Suprapubic skin (tissue), 4 donors: ENCODE results near the gene B4GALT5. TPM values are rescaled to one million over a fixed set of nuclear protein-coding genes. Genes with fewer than 3 reads are reported as not detected.

Source experiments
- DNase-seq, 2 donors: peaks; one replicate each; pipeline ENCODE4 v3.0.0-alpha.2; 2019; ENCODE audit warnings: low spot score in 2 of 2
- H3K27ac ChIP-seq: fragments of 200-600 bp; sonication (generic); one replicate; pipeline ENCODE4 v1.5.1; 2019
- H3K27me3 ChIP-seq: fragments of 200-600 bp; sonication (generic); one replicate; pipeline ENCODE4 v1.5.1; 2019
- H3K36me3 ChIP-seq: fragments of 200-600 bp; sonication (generic); one replicate; pipeline ENCODE4 v1.5.1; 2019
- H3K4me1 ChIP-seq: fragments of 200-600 bp; sonication (generic); one replicate; pipeline ENCODE4 v1.5.1; 2019
- H3K4me3 ChIP-seq: fragments of 200-600 bp; sonication (generic); one replicate; pipeline ENCODE4 v1.5.1; 2019; ENCODE audit warnings: mild to moderate bottlenecking
- H3K9me3 ChIP-seq: fragments of 200-600 bp; sonication (generic); one replicate; pipeline ENCODE4 v1.5.1; 2019
- EP300 ChIP-seq: sonication (generic); formaldehyde crosslinking; IDR thresholded peaks from one replicate; pipeline ENCODE4 v1.6.1; 2017; ENCODE audit warnings: antibody characterized with exemption
- POLR2A ChIP-seq, 2 donors: fragments of 450-650 bp; IDR thresholded peaks; one replicate each; pipeline ENCODE4 v1.6.1; 2017; ENCODE audit warnings: antibody characterized with exemption in 2 of 2, mild to moderate bottlenecking in 2 of 2, moderate library complexity in 2 of 2
- POLR2AphosphoS5 ChIP-seq, 3 donors: sonication (generic); formaldehyde crosslinking; IDR thresholded peaks; one replicate each; pipeline ENCODE4 v1.6.1; 2017; ENCODE audit warnings: antibody characterized with exemption in 3 of 3
- WGBS: methylation state at CpG from one replicate; pipeline ENCODE4 v1.1.5; 2018; 5-methylcytosine and 5-hydroxymethylcytosine counted together
- total RNA-seq, 4 donors: library from RNA; depleted of rRNA; stranded (reverse); fragments of >200 nt; gene quantifications; one replicate each; pipeline ENCODE4 v1.1.0, GENCODE V29; 2016
- TF ChIP-seq, protein P1 (sequence below), 2 donors: fragments of 200-600 bp in 1 of 2; fragments of 450-650 bp in 1 of 2; sonication (generic) in 1 of 2; IDR thresholded peaks; one replicate each; pipeline ENCODE4 v1.5.1; 2016 to 2019; ENCODE audit warnings: antibody characterized with exemption in 2 of 2, mild to moderate bottlenecking in 1 of 2, moderate library complexity in 1 of 2

Gene B4GALT5
- total RNA-seq, 4 donors from 2014 or later: 8.8 to 12.7 (median 10.1) TPM

DNA sequence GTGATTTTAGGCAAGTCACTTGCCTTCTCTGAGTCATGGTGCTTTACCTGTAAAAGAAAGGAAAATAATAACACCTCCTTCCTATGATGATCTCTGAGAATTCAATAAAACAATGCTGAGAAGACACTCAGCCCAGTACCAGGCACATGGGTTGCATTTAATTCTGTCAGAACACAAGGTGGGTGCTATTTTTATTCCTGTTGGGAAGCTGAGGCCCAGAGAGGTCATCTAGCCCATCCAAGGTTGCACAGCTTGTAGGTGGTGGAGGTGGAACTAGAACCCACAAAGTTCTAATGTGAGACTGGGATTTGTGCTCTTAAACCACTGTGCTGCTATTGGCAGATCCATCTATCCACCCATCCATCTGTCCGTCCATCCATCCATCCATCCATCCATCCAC is 106.1 kb downstream of the B4GALT5 start:
- Histone ChIP-seq H3K27ac (no peak overlapping the region), H3K4me3 (no peak overlapping the region), H3K36me3 (no peaks in the 10 kb centered on the region), H3K9me3 (no peaks in the 10 kb centered on the region), H3K27me3 (peaks cover 17% of the 10 kb centered on the region), H3K4me1 (peaks cover 30% of the 10 kb centered on the region)
- TF ChIP-seq EP300 (no peak), POLR2A (IDR thresholded peaks at IDR 0.05) (no peak), POLR2AphosphoS5 (IDR thresholded peaks at IDR 0.05) (no peak)
- TF ChIP-seq, protein P1, sequence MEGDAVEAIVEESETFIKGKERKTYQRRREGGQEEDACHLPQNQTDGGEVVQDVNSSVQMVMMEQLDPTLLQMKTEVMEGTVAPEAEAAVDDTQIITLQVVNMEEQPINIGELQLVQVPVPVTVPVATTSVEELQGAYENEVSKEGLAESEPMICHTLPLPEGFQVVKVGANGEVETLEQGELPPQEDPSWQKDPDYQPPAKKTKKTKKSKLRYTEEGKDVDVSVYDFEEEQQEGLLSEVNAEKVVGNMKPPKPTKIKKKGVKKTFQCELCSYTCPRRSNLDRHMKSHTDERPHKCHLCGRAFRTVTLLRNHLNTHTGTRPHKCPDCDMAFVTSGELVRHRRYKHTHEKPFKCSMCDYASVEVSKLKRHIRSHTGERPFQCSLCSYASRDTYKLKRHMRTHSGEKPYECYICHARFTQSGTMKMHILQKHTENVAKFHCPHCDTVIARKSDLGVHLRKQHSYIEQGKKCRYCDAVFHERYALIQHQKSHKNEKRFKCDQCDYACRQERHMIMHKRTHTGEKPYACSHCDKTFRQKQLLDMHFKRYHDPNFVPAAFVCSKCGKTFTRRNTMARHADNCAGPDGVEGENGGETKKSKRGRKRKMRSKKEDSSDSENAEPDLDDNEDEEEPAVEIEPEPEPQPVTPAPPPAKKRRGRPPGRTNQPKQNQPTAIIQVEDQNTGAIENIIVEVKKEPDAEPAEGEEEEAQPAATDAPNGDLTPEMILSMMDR (IDR thresholded peaks at IDR 0.05): no peak
- DNase-seq: no peak
- 96% methylated on average over 1 of the region's 1 CpG for WGBS

DNA sequence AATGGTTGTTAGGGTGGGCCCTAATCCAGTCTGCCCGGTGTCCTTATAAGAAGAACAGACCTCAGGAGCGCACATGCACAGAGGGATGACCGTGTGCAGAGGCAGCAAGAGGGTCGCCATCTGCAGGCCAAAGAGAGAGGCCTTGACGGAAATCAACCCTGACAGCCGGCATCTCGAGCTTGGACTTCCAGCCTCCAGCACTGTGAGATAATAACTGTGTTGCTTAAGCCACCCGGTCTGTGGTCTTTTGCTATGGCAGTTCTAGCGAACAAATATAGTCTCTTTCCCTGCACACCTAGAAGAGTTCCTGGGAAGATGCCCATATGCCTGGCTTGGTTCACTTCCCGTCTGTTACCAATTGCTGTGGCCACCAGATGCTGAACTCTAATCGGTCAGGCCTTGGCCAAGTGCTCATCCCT is 110.5 kb downstream of the B4GALT5 start:
- WGBS: 74% methylated on average over 7 of the region's 11 CpGs
- DNase-seq: no peak
- TF ChIP-seq EP300 (no peak), POLR2A (IDR thresholded peaks at IDR 0.05) (no peak), POLR2AphosphoS5 (IDR thresholded peaks at IDR 0.05) (no peak)
- TF ChIP-seq, protein P1 (IDR thresholded peaks at IDR 0.05): no peak
- Histone ChIP-seq H3K27me3 (peaks cover 9% of the 10 kb centered on the region), H3K9me3 (no peaks in the 10 kb centered on the region), H3K36me3 (no peaks in the 10 kb centered on the region), H3K4me3 (no peak overlapping the region), H3K27ac (no peak overlapping the region), H3K4me1 (peaks cover 14% of the 10 kb centered on the region)

DNA sequence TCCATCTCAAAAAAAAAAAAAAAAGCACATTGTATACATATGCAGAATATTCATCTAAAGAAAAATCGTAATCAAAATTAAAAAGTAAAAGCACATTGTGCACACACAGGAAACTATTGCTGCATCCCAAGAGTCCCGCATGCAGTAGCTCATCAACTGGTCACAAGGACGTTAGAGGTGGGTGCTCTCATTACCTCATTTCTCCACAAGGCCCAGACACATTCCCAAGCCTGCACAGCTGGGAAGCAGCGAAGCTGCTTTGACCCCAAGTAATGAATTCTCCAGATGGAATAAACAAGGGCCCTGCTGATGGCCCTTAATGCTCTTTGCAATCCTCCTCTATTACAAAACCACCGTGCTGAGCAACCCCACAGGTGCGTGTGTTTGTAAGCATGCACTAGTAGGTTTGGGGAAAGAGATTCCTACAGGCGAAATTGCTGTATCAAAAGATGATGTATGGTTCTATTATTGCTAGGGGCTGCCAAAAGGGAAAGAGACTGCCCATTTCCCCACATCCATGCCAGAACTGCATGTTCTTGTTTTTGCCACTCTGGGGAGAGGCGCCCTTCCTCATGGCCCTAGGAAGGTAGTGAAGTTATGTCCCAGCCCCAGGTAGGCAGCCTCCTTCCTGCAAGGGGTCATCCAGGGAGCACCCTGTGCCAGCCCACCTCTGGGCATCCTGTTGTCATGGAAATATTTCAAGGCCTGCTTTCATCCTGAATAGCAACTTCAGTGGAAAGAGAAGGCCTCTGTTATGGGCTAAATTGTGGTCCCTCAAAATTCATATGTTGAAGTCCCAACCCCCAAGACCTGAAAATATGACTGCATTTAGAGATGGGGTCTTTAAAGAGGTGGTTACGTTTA is 111.1 kb downstream of the B4GALT5 start:
- DNase-seq: no peak
- 84% methylated on average over 8 of the region's 9 CpGs for WGBS
- TF ChIP-seq POLR2A (IDR thresholded peaks at IDR 0.05) (no peak), POLR2AphosphoS5 (IDR thresholded peaks at IDR 0.05) (no peak), EP300 (no peak)
- TF ChIP-seq, protein P1 (IDR thresholded peaks at IDR 0.05): no peak
- Histone ChIP-seq H3K27ac (no peak overlapping the region), H3K27me3 (peaks cover 5% of the 10 kb centered on the region), H3K4me1 (peaks cover 14% of the 10 kb centered on the region), H3K36me3 (no peaks in the 10 kb centered on the region), H3K4me3 (no peak overlapping the region), H3K9me3 (no peaks in the 10 kb centered on the region)

DNA sequence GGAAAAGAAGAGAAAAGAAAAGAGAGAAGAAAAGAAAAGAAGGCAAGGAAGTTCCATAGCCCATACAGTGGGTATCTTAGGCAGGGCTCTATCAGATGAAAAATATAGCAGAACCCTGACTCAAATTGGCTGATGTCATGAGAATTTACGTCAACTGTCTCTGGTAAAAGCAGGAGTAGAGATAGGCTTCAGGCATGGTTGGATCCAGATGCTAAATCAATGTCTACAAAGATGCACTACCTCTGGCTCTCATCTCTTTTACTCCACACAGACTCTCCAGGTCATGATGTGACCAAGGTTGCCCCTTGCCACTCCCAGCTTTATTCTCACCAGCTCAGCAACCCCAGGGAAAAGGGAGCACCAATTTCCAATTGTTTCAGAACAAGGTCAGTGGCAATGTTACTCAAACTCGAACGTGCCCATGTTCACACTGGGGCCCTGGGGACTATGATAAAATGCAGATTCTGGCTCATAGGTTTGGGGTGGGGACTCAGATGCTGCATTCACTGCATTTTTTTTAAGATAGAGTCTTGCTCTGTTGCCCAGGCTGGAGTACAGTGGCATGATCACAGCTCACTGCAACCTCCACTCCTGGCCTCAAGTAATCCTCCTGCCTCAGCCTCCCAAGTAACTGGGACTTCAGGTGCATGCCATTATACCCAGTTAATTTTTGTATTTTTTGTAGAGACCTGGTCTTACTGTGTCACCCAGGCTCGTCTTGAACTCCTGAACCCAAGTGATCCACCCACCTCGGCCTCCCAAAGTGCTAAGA is 112.3 kb downstream of the B4GALT5 start:
- Histone ChIP-seq H3K4me1 (peaks cover 14% of the 10 kb centered on the region), H3K4me3 (no peak overlapping the region), H3K9me3 (no peaks in the 10 kb centered on the region), H3K27ac (peak overlapping the region; percentile 34), H3K36me3 (no peaks in the 10 kb centered on the region), H3K27me3 (no peaks in the 10 kb centered on the region)
- DNase-seq: no peak
- 95% methylated on average over 4 of the region's 5 CpGs for WGBS
- TF ChIP-seq EP300: no peak
- no peak for TF ChIP-seq POLR2A (IDR thresholded peaks at IDR 0.05)
- TF ChIP-seq POLR2AphosphoS5 (IDR thresholded peaks at IDR 0.05): no peak
- TF ChIP-seq, protein P1 (IDR thresholded peaks at IDR 0.05): no peak

DNA sequence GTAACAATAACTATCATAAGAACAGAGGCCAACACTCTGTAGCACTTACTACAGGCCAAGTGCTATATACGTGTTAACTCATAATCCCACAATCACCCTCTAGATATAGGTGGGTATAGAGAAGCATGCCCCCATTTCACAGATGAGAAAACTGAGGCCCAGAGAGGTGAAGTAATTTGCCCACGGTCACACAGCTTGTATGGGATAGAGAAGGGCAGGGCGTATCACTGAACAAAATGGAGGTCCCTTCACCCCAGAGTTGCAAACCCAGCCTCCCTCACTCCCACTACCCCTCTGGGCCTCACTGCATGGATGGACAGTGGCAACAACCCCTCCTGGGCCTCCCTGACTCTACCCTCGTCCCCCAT is 113.9 kb downstream of the B4GALT5 start:
- TF ChIP-seq, protein P1 (IDR thresholded peaks at IDR 0.05): no peak
- no peak for TF ChIP-seq EP300
- no peak for TF ChIP-seq POLR2AphosphoS5 (IDR thresholded peaks at IDR 0.05)
- TF ChIP-seq POLR2A (IDR thresholded peaks at IDR 0.05): no peak
- Histone ChIP-seq H3K9me3 (no peaks in the 10 kb centered on the region), H3K4me3 (no peak overlapping the region), H3K4me1 (peaks cover 7% of the 10 kb centered on the region), H3K27me3 (no peaks in the 10 kb centered on the region), H3K27ac (no peak overlapping the region), H3K36me3 (no peaks in the 10 kb centered on the region)
- DNase-seq: no peak
- WGBS: 95% methylated on average over 4 of the region's 4 CpGs
